T-helper 22 cell (primary cell): ENCODE data around the gene SERPINC1.
"Not testable (repeated sequence)": the region's sequence is repeated elsewhere in the genome, so short reads cannot be mapped to it uniquely, and the experiment has no call there.

Experiments
- DNase-seq: peaks from one replicate; pipeline ENCODE4 v3.0.0-alpha.2; 2020; ENCODE audit warnings: low read depth

SERPINC1 gene

DNA sequence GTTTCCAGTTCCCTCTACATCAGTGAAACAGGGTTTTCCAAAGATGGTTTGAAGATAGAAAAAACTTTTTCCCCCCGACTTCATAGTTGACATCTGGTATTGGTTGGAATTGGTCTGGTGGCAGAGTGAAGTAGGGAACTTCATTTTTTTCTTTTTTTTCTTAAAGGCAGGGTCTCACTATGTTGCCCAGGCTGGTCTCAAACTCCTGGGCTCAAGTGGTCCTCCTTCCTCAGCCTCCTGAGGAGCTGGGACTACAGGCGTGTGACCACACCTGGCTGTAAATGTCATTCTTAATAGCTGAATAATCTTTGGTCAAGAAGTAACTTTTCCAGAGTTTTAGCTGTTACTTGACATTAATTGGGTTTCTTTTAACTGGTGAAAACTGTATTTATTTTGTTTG, 27.2 kb downstream of the SERPINC1 start:
- no peak for DNase-seq

DNA sequence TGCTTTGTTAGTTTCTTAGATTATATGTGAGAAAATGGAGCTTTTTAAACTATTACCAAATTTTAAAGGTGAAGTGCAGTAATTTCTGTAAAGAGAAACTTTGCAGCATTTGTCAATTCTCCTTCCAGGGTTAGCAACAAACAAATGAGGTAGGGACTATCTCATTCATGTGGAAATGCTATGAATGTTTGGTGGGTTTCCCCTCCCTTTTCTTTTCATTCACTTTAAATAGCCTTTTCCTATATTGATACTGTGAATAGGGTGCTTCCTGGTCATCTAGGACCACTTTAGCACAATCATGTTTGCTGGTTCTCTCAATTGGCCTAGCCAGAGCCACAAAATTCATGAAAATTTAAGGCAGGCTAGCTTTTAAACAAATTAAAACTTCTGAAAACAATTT, 28.4 kb downstream of the SERPINC1 start:
- DNase-seq, result no peak

DNA sequence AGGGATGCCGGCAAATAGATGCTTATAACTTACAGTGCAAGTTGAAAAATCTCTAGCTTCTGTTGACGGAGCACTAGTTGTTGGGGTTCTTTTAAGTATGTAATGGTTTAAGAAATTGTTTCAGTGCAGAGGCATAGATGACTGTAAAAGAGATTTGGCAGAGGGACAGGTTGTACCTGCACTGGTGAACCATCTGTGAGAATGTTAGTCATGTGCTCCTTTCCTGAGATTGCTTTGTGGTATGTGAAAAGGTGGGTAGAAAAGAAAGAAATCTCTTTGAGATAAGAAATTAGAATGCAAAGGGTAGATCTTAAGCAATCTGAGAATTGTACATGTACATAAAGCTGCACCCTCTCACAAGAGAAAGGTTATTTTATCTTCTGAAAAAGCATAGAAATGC, 29.5 kb downstream of the SERPINC1 start:
- DNase-seq, result no peak

DNA sequence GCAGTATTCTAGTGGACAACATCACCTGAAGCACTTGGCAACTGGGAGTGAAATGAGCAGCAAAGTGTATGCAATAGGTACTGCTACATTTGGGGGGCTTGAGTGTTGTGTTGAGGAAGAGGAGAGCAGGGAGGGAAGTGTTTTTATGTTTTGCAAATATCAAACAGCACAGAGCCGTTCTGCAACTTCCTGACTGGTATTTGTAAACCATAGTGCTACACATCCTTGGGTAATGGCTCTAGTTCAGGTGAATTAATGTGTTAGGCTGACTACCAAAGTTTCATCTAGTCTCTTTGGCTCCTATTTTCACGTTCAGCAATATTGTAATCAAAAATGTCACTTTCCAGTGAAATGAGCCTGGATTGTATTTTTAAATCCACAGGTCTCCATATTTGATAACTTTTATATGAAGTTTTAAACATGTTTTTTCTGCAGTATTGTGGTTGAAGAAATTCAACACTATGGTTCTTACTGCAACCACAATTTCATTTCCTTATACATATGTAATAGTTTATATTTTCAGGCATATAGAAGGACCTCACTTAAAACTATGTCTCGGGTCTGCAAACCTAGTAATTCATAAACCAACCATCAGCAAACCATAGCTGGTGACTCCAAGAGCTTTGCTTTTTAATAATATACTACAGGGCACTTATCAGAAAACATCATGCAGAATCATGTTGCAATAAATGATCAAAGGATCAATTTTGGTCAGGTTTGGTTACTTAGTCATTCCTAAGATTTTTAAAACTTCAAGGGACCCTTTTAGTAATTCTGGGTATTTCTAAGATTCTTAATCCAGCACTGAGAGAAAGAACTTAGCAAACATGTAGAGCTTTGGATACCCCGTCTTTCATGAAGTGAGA, 30.1 kb downstream of the SERPINC1 start:
- no peak for DNase-seq

DNA sequence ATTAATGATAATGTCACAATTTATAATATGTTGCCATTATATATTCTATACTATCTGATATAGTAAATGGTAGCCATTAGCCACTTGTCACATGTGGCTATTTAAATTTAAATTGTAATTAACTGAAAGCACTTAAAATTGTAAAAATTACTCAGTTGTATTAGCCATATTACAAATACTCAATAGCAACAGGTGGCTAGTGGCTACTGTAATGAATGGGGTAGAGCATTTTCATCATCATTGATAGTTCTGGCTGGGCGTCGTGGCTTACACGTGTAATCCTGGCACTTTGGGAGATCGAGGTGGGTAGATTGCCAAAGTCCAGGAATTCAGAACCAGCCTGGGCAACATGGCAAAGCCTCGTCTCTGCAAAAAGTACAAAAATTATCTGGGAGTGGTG, 32.4 kb downstream of the SERPINC1 start:
- DNase-seq, result no peak

DNA sequence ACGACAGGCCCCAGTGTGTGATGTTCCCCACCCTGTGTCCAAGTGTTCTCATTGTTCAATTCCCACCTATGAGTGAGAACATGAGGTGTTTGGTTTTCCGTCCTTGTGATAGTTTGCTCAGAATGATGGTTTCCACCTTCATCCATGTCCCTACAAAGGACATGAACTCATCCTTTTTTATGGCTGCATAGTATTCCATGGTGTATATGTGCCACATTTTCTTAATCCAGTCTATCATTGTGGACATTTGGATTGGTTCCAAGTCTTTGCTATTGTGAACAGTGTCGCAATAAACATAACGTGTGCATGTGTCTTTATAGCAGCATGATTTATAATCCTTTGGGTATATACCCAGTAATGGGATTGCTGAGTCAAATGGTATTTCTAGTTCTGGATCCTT, 36.0 kb downstream of the SERPINC1 start:
- not testable (repeated sequence) for DNase-seq

DNA sequence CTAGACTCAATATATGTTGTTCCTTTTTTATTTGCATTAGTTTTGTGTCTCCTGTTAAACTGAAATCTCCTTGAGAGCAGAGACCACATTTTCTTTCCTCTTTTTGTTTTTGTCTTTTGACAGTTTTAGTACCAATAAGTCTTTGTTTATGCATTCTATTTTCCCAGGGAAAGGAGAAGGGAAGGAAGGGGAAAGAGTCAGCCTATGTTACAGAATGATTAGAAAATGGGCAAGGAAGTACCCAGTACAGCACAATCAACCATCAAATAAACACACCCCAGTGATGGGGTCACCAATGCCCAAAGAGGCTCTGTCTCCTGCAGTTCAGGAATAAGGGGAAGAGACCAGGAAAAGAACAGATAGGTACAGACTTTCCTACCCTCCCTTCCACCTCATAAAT, 38.9 kb downstream of the SERPINC1 start:
- DNase-seq, result no peak

DNA sequence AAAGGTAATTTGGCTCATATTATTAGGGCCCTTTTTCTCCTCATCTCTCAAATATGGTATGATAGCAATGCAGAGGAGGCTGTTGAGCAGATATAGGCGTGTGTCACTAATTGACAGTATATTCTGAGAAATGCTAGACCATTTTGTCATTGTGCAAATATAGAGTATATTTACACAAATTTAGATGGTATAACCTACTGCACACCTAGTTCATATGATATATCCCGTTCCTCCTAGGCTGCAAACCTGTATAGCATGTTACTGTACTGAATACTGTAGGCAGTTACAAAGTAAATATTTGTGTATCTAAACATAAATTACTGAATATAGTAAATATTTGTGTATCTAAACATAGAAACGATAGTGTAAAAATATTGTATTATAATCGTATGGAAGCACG, 40.4 kb downstream of the SERPINC1 start:
- DNase-seq, result no peak

DNA sequence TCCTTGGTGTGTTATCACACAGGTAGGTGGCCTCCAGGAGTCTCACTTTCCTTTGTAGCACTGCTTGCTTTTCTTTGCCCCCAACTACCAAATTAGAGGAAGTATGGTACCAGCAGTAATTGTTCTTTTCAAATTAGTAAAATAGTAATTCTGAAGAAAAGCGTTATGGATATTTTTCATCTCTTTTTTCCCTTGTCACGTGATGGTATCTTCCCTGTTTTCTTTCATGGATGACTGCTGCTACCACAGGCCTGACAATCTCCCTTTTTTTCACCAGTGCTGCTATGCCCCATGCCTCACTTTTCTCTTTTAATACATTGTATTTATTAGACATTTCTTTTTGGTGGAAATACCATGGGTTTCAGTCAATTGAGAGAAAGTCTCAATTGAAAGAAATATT, 45.6 kb downstream of the SERPINC1 start:
- no peak for DNase-seq

DNA sequence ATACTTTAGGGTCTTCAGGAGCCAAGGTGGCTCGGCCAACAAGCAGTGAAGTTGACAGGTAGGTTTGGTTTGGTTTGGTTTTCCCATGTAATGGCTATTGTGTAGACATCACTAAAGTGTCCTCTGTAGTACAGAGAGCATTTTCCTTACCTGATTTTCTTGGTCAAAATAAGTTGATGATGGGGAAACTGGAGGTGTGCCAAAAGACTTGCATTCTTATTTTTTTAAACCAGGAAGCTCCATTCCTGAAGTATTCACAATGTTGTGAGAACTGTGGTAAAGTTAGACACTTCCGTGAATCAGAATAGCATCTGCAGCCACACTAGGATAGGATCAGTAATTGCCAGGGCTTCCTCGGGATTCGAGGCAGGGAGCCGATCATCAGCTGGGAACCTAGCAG, 46.0 kb downstream of the SERPINC1 start:
- no peak for DNase-seq

DNA sequence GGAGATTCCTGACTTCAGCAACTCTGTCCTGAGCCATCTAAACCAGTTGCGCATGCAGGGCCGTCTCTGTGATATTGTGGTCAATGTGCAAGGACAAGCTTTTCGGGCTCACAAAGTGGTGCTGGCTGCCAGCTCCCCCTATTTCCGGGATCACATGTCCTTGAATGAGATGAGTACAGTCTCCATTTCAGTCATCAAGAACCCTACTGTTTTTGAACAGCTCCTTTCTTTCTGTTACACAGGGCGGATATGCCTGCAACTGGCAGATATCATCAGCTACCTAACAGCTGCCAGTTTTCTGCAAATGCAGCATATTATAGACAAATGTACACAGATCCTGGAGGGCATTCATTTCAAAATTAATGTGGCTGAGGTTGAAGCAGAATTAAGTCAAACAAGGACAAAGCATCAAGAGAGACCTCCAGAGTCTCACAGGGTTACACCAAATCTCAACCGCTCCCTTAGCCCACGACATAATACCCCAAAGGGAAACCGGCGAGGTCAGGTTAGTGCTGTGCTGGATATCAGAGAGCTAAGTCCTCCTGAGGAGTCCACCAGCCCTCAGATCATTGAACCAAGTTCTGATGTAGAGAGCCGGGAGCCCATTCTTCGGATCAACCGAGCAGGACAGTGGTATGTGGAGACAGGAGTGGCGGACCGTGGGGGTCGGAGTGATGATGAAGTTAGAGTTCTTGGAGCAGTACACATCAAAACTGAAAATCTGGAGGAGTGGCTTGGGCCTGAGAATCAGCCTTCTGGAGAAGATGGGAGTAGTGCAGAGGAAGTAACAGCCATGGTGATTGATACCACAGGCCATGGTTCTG, 46.7 kb downstream of the SERPINC1 start:
- DNase-seq, result peak; percentile 17

DNA sequence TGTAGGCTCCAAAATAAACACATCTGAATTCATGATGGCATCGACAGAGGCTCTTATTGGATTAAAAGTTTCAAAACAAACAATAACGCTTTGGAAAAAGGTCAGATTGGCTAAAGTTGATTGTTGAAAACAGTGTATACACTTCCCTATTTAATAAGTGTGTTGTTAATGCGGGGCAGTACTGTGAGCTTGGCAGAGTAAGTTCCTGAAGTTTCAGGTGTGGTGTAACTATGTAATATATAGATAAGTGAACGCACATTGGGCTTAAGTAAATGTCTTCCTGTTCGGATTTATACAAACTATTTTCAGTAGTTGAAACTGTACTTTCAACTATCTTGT, 48.1 kb downstream of the SERPINC1 start:
- no peak for DNase-seq

DNA sequence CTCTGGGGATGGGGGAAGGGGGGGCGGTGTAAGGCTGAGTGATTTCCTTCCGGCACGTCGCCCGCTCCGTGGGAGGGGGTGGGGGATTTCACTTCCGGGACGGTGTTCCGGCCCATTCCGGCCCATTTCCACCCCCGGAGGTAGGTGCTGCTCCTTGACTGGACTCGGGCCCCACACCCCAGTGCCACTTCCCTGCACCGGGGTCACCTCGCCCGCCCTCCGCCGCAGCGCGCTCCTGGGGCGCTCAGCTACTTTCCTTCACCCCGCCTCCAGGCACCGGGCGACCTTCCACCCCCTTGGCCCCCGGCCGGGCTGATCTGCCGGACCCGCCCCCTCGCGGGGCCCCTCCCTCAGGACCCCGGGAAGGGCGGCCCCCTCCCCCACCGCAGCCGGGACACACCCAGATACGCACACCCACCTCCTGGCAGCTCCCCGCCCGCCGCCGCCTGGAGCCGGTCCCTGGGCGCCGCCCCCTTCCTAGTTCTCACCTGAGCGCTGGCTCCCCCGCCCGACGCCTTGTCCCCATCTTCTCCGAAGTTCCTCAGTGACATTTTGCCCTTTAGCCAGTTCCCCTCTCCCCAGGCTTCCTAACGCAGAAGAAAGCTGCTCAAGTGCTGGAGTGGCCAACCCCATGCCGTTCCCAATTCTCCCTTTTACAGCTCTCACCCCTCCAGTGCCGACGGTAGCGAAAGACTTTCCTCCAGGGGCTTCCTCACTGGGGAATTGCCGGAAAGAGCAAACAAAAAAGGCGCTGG, 48.7 kb downstream of the SERPINC1 start, which contains the start of gene ZBTB37:
Gene ZBTB37 (plus strand): TSS at position 115 of the 755 bp plus-strand sequence. CDS start 1,846 bp downstream, outside the sequence.
- DNase-seq, result peak; percentile 89

DNA sequence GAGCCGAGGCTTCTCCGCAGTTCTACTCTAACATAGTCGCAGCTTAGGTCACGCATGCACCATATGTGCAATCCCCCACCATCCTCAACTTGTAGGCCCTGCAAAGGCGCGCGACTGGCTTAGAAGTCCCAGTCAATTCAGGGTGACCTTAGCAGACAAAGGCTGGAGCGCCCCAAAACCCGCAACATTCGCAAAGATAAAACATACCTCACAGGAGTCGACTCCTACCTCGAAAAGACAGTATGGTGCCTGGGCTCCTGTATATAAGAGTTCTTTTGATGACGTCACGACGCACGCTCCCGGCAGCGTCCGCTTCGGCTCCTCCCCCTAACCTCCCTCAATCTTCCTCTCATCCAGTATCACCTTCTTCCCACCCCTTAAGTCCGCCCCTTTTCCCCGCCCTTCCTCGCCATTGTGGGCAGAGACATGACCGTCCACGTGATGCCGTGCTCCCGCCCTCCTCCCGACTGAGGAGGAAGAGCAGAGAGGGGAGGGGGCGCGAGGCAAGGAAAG, 49.3 kb downstream of the SERPINC1 start, which contains the start of gene GAS5:
Gene GAS5 (minus strand): TSS at position 237 of the 513 bp plus-strand sequence.
- peak; percentile 100 for DNase-seq

DNA sequence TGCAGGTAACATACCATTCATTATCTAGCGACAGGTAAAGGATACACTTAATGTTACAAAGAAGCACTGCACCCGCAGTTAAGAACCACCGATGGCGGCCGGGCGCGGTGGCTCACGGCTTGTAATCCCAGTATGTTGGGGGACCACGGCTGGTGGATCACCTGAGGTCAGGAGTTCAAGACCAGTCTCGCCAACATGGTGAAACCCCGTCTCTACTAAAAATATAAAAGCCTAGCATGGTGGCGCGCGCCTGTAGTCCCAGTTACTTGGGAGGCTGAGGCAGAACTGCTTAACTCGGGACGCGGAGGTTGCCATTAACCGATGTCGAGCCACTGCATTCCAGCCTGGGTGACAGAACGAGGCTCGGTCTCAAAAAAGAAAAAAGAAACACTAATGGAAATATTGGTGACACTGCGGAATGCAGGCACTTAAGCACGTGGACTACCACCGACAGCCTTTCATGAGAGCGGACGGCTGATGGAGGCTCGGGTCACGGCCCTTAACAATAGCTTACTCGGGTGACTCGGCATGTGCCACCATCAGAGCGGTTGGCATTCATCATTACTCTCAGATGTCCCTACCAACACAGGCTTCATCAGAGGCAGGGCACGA, 49.9 kb downstream of the SERPINC1 start:
- peak; percentile 8 for DNase-seq

DNA sequence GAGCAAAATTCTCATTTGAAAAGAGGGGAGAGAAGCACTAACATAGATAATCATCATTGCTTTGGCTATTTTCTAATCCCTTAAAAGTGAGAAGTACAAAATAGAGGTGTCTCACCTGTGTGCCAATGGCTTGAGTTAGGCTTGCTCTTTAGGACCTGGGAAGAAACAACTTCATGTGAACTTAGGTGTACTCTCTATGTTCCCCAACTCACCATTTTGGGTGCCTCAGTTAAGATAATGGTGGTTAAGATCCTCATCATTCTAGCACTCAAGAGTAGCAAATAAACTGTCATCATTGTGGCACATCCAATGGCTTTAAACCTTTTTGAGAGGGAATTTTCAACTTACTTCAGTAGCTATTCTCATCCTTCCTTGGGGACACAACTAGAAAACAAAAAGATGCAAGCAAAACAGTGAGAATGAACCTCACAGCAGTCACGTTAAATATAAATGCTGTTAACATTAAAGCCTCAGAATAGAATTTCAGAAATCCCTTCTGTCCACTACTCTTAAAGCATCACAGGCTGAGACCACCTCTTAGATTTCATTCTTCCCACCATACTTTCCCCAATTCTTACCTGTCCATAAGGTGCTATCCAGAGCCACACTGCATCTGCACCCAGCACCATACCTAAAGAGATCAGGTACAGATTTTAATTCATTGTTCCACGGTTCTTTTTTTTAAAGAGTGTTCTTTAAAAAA, 50.6 kb downstream of the SERPINC1 start:
- DNase-seq, result no peak

DNA sequence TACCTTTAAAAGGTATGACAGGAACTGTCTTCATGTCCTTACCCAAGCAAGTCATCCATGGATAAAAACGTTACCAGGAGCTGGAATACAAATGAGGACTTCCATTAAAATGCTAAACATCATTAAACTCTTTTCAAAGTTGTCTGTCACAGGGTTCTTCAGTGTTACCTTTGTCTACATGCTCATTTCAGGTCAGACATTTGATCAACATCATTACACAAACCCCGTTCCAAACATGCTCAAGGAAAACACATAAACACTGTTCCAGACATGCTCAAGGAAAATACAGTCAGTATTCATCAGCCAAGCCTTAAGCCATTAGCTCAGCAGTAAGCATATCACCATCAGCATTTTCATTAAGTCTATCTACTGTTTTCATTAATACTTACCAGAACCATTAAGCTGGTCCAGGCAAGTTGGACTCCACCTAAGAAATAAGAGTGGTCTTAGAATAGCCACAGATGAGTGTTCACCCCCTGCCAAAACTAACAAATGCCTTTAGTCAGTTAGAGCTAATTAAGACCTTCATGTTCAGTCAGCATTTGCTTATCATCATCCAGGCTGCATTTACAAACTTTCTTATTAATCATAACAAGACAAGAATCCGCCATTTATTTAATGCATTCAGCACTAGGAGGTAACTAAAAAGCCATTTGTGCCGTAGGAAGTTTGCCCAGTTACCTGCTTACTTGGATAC, 51.5 kb downstream of the SERPINC1 start:
- no peak for DNase-seq

DNA sequence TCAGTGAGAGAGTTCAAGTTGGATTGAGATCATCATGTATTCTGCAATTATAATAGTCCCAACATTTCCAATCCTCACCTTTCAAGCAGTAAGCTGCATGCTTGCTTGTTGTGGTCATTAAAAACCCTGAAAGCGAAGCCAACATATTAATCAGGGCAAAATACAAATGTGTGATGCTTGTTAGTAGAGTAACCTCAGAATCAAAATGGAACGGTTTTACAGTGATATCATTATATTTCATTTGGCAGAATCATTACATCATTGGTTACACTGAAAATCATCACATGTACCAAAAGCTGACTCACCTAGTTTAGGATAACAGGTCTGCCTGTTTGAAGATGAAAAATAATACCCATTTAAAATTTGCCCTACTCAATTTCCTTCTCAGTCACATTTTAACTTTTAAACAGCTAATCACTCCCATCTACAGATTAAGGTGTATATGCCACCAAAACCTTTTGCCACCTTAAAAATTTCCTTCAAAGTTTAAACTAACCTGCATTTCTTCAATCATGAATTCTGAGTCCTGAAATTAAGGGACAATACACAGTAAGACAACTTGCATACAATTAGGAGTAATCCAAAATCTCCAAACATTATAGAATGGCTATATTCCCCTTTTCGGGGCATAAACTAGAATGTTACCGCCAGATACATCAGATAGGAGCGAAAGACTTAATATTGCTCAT, 52.8 kb downstream of the SERPINC1 start:
- no peak for DNase-seq

DNA sequence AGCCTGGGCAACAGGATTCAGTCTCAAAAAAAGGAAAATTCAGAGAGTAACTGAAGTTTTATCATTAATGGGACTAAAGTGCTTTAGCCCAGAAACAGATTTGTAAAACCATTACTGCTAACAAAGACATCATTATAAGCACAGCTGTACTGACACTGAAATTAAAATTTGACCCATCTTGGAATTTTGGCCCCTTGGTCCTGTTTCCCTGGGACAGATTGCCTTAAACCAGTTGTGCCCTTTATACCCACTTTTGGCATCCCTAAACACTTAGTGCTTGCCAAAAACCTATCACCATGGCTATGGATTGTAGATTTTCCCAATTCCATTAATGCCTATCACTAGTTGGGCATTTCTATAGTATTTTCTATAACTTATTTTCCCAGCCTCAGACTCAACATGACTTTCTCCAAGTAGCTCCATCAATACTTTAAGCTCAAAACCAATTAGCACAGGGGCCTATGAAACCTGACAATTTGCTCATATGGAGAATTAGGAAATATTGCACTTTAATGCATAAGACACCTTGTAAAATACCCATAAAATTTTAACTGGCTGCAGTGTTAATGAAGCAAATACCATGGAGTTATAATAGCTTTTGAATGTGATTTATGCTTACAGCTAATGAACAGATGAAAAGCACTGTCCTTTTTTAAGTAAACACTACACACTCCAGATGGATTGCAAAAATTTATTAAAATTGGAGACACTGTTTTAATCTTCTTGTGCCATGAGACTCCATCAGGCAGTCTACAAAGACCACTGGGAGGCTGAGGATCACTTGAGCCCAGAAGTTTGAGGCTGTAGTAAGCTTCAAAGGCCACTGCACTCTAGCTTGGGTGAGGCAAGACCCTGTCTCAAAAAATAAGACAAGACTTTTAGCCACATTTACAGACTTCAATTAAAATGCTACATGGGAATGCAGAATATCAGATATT, 53.6 kb downstream of the SERPINC1 start:
- DNase-seq, result no peak
